ENCODE measurements around the gene ZNF710.

Gene ZNF710

DNA sequence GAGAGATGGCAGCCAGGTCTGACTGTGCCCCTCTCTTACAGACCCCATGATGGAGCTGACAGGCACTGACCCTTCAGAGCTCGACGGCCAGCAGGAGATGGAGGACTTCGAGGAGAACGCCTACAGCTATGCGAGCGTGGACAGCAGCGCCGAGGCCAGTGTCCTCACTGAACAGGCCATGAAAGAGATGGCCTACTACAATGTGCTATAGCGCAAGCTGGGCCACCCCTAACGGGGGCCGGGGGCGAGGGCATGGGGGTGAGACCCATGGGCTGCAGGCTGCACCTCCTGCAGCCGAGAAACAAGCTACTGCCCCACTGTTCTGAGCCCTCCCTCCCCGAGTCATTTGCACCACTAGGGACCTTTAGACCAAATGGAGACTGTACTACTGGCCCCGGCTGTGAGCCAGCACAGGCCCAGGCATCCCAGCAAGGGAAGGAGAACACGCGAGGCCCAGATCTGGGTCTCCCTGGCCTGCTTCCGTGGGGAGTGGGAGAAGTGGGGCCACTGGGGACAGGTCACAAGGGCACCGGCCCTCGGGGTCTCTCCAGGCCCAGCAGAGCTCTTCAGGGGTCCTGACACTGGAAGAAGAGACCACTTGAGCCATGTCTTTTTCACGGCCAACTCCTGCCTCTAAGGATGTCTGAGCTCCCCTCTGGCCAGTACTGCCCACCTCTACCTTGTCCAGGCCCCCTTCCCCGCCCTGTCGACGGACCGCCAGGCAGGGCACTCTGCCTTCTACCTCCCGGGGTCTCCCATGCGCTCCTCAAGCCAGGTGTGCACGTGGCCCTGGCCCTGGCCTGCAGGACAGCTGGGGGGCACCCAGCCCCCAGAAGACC lies 78.7 kb downstream of the ZNF710 start:
- DNase-seq (ENCODE audit: low read depth, low spot score), result no peak

DNA sequence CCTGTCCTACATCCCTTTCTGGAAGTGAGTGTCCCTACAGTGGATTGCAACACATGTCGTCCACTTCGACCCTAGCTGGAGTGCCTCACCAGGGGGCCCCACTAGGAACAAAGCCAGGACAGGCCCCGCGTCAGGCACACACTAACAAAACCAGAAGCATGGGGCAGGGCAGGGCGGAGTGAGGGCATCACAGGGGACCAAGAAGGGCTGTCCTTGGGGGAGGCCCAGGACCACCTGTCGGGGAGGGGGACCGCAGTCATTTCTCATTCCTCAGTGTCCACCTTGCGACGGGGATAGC lies 79.3 kb downstream of the ZNF710 start:
- no peak for DNase-seq (ENCODE audit: low read depth, low spot score)

DNA sequence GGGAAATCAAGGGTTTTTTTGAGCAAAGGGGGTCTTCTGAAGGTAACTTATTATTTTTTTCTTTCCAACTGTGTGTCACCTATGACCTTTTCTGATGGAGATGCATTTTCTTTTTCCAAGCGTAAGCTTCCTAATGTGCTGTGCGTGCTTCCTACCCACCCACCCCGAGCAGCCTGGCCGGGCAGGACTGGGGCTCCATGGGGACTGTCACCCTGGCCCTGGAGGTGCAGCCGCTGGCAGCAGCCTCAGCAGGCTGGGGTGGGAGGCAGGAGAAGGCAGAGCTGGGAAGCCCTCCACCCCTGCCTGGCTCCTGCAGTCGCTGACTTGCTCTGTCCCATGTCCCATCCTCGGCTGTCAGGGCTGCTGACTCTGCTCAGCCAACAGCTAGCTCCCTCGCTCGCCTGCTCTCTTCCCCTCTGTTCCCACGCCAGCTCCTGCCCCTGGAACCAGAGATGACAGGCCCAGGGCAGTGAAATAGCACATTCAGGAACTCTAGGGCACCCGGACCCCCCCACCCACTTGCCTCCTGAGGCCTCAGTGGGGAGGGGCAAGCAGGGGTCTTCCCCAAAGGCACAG lies 79.8 kb downstream of the ZNF710 start:
- no peak for DNase-seq (ENCODE audit: low read depth, low spot score)

DNA sequence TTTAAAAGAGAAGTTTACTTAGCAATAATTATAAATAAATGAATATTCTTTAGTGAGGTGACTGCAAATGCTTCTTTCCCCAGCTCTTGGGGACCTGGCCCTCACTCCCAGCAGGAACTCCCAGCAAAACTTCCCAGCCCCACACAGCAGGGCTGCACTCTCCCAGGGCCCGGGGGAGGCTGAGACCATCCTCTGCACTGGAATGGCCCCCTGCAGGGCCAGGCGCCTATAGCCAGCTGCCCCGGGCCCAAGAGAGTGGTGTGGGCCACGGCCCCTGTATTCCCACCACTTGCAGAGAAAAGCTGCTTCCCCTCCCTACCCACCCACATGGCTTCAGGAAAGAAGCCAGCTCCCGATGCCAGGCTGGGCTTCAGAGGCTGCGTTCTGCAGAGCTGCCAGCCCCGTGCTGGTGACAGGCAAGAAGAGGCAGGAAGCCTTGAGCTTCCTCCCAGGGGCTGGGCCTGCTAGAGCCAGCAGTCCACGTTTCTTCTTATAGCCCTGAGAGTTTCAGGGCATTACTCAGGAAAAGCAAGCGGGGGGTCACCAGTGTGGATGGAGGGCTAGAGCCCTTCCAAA lies 81.1 kb downstream of the ZNF710 start:
- DNase-seq (ENCODE audit: low read depth, low spot score), result peak; percentile 28

DNA sequence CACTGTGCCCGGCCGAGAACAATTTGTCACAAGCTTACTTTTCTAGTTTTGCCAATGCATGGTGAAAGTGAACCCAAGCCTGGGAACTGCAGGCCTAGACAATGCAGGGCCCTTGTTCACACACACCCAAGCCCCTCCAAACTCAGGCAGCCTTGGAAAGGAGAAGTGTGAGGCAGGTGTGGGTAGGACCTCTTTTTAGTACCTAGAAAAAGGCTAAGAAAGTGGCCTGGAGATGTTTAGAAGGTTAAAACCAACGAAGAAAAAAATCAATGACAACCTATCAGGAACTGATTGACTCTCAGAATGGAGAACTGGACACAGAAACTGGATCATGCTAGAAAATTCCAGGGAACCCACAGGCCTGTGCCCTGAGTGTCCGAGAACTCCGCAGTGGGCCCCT lies 82.3 kb downstream of the ZNF710 start:
- DNase-seq (ENCODE audit: low read depth, low spot score), result no peak

DNA sequence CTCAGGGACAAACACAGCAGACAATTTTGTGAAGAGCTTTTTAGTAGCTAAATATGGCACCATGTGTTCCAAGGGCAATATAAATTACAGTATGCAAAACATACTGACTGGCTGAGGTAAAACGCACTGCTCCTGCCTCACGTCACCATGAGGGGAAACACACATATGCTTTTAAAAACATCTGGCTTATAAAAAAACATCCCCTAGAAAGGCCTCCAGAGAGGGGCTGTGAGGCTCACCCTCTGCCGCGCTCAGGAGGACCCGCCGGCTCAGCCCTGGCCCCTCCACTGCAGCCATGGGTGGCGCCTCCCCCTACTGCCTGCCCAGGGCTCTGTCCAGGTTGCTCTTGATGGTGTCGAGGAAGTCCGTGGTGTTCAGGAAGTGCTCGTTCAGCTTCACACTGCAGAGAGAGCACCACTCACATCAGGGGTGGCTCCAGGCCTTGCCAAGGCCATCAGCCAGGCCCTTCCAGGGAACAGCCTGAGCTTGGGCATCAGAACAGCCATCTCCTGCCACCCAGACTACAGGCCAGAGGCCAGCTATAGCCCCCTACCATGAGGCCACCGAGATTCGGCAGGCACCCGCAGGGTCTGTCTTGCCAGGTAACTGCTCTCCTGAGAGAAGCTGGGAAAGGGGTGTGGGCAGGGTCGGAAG lies 83.0 kb downstream of the ZNF710 start:
- DNase-seq (ENCODE audit: low read depth, low spot score), result no peak

DNA sequence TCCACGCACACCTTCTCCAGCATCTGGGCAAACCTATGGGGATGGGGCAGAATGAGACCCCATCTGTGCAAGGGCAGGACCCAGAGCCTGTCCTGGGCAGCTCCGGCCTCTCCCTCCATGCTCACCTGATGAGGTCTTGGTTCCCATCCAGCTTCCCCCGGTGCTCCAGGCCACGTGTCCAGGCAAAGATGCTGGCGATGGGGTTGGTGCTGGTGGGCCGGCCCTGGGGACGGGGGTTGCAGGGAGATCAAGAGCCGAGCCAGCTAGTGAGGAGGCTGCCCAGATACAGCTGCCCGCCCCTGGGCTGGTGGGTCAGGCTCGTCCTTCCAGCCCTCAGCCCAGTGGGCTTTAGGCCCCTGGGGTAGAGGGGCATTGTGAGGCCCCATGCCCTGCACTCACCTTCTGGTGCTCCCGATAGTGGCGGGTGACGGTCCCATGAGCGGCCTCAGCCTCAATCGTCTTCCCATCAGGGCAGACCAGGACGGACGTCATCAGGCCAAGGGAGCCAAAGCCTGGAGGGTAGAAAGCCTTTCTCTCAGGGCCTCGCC lies 83.8 kb downstream of the ZNF710 start:
- no peak for DNase-seq (ENCODE audit: low read depth, low spot score)

DNA sequence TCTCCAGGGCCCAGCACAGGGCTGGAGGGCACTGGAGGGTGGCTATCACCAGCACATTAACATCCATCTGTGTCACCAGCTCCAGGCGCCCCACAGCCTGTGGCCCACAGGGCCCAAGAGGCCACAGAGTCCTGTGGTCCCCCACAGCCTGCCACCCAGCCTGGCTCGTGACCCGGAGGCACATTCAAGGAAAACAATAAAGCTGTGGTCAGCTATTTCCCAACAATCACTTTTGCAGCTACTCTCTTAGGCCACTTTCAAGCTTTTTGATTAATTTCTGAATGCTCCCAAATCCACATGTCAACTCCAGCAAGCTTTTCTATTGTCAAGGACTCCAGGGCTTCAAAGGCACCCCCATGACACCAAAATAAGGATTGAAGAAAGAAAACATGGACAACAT lies 84.4 kb downstream of the ZNF710 start:
- no peak for DNase-seq (ENCODE audit: low read depth, low spot score)

DNA sequence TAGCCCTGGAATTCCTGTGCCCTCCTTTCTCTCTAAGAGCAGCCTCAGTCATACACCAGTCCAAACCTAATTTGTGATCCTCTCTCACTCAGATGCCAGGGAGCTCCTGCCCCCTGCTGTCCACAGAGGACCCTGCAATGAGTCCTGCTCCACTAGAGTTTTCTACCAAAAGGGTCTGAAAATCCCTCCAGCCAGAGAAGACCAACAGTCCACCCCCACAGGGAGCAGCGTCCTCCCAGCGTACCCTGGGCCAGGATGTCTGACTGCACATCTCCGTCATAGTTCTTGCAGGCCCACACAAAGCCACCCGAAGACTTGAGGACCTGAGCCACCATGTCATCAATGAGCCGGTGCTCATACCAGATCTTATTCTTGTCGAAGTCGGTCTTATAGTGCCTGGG lies 85.7 kb downstream of the ZNF710 start:
- DNase-seq (ENCODE audit: low read depth, low spot score), result peak; percentile 68

DNA sequence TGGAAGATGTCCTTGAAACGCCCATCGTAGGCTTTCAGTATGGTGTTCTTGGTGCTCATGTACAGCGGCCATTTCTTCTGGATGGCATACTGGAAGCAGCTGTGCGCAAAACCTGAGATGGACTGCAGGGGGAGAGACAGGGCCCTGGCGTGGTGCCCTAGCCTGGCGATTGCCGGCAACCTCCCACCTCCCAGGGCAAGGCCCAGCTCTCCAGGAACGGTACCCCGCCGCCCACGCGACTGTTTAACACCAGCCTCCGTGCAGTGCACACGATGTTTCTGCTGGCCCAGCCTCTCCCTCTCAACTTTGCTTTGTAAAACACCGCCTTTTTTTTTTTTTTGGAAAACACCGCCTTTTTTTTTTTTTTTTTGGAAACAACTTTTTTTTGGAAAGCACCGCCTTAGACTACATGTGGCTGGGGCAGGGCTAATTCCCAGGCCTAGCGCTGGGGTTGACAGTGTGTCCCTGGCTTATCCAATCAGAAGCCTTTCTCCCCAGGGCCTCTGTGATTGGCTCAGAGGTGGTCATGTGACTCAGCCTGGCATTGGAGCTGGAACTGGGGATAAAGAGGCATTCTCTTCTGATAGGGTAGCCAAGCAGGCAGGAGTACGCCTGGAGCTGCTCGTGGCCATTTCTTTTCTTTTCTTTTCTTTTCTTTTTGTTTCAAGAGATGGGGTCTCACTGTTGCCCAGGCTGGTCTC lies 86.5 kb downstream of the ZNF710 start:
- peak; percentile 64 for DNase-seq (ENCODE audit: low read depth, low spot score)

DNA sequence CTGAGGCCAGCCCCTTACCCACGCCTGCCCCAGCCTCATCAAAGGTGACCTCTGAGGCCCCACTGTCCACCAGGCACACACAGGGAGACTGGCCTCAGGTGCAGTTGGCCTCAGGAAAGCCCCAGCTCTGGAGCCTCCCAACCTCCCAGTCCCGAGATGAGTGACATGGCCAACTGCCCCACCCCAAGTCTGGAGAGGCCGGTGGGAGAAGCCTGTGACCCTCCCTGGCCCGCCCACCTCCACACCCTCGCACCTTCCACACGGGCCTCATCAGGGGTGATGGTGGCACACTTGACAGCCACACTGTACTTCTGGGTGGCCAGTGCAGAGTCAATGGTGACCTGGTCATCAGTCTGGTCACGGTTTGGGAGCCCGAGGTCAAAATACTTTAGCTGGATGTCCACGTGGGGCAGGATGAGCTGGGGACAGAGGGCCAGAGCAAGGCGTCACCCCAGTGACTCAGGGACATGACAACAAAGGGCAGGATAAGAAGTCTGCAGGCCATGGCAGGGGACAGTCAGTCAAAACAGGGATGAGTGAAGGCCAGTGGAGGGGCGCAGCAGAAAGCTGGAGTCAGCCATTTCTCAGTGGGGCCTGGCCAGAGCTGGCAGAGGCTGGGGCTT lies 89.2 kb downstream of the ZNF710 start:
- no peak for DNase-seq (ENCODE audit: low read depth, low spot score)

DNA sequence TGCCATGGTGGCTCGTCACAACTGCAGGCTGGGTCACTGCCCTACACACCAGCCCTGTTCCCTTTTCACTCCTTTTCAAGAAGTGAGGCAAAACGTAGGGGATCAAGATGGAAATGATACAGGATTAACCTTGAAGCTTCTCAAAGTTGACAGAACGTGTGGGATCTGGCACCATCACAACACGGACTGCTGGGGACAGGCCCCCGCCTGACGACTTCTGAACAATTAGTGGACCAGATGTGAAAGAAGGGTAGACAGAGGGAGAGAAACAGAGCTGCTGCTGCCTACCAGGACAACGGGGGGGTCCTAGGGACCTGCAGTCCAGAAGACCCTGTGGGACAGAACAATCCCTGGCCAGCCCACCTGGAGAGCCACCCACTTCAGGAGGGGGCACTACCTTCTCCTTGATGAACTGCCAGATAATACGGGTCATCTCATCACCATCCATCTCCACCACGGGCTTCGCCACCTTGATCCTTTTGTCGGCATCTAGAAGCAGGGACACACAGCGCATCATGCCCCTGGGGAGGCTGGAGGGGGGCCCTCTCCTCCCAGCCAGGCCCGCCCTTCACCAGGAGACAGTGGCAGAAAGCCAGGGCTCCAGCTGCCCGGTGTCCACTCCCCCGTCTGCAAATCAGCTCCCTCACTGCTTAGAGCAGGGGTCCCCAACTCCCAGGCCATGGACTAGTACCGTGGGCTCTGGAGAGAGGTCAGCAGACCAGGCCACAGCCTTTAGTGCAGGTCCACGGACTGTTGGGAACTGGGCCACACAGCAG lies 90.2 kb downstream of the ZNF710 start:
- no peak for DNase-seq (ENCODE audit: low read depth, low spot score)

DNA sequence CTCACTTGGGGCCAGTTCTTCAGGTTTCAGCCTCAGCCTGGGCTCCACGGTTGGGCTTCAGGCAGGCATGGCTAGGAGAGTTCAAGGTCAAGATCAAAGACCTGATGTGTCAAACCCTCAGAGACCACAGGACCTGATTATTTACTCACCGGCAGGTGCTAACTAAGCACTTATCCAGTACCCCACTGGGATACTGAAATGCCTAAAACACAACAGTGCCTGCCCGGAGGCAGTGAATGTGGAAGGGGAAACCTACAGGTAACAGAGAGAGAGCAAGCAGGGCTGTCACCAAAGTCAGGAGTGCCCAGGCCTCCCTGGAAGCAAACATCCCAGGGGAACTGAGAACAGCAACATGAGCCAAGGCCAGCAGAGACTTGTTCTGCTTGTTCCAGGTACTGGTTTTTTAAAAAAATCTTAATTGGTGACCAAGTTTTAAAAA lies 94.4 kb downstream of the ZNF710 start:
- peak; percentile 90 for DNase-seq (ENCODE audit: low read depth, low spot score)

DNA sequence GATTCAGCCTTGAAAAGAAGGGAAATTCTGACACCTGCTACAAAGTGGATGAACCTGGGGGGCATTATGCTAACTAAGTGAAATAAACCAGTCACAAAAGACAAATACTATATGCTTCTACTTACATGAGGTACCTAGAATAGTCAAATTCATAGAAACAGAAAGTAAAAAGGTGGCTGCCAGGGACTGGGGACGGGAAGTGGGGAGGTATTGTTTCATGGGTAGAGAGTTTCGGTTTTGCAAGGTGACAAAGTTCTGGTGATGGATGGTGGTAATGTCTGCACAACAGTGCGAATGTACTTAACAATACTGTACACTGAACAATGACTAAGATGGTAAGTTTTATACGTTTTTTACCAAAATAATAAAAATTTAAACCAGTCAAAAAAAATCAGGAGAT lies 96.4 kb downstream of the ZNF710 start:
- no peak for DNase-seq (ENCODE audit: low read depth, low spot score)

DNA sequence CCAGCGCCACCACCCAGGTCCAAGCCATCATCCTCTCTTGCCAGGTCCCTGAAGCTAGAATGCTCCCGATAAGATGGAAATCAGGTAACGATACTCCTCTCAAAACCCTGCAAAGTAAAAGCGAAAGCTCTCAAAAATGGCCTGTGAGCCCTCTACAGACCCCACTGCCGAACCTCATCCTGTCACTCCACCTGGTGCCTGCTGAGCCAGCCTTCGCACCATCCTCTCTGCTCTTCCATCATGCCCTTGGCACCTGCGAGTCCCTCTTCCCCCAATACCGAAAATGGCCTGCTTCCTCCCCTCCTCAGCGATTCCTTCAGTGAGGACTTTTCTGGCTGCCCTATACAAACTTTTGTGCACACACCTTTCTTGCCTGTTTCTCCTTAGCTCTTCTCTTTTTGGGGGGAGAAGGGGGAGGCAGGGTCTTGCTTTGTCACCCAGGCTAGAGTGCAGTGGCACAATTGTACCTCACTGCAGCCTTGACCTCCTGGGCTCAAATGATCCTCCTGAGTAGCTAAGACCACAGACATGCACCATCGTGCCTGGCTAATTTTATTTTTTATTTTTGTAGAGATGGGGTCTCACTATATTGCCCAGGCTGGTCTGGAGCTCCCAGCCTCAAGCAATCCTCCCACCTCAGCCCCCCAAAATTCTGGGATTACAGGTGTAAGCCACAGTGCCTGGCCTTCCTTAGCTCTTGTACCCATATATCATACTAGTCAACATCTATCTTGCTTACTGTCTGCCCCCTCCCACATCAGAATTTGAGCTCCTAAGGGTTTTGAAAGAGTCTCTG lies 98.1 kb downstream of the ZNF710 start:
- no peak for DNase-seq (ENCODE audit: low read depth, low spot score)

DNA sequence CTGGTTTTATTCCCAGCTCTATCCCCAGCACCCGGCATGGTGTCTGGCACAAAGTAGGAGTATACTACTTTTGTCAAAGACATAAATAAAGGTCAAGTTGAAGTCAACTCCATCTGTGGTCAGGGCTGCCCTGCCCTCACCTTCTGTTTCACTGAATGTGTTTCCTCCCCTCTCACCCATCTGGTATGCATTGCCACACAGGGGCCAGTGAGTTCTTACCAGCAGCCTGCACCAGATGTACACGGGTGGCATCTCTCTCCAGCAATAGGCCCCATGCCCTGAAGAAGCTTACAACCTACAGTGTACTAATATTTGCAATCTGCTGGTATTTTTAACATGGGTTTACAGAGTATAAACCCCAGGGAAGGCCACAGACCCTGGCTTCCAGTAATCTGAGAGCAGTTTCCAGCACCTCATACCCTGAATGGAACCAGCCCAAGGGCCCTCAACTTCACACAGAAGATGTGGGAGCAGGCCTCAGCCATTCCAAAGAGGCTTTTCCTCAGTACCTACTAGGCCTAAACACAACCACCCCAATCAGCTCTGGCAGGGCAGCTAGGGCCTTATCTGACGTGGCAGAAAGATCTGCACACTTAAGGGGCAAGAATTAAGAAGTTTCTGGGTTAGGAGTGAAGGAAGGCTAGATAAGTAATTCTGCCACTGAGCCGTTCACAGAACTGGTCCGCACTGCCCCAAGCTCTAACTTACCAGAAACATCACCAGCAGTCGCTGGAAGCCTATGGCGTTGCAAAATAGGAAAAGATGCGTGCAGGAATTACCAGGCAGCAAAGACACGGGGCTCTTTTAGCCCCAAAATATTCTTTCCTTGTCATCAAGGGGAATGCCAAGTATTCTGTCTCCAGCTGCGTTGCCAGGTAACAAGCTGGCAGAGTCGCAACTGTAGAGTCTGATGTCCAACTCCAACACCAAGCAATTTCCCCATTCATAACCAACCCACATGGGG lies 99.0 kb downstream of the ZNF710 start:
- DNase-seq (ENCODE audit: low read depth, low spot score), result no peak

DNA sequence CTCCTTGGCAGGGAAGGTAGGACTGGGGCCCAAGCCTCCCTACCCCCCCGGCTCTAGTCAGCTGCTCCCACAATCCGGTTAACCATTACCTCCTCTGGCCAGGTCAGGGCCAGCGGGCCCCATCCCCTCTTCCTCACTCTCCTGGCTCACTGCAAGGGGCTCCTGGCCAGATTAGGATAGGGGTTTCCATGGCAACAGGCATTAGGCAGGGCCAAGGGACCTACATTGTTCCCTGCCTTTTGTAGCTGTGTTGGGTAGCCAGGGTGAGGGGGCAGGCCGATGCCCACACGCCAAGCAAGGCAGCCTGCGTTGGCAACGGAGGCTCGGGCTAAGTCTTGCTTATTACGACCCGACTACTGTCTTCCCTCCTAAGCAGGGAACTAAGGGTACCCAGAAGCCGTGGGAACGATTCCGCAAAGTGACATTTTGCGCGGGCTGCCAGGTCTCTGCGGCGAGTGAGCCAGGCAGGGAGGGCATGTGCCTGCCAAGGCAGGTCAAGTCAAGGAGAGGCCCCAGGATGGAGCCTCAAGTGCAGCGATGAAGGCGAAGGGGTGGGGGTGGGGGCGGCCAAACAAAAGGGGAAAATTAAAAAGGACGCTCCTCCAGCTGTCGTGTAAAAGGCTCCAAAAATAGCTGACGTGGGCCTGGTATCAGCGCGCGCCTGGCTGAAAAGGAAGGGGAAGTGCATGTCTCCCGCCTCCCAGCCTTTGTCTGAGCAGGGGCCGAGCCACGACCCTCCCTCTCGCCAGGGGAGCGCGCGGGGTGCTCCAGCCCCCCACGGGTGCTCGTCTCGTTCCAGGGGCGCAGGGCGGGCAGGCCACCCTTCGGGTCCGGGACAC lies 100.2 kb downstream of the ZNF710 start:
- peak; percentile 48 for DNase-seq (ENCODE audit: low read depth, low spot score)
